Fibroblast of the conjunctiva (primary cell): ENCODE measurements around the gene ACOX3.
A peak's percentile ranks its signal among the peaks of the same experiment; 100 is the strongest.

ENCODE experiments used
- DNase-seq: peaks from one replicate; pipeline ENCODE4 v3.0.0-alpha.2; 2010; ENCODE audit warnings: low read depth

Gene ACOX3

DNA sequence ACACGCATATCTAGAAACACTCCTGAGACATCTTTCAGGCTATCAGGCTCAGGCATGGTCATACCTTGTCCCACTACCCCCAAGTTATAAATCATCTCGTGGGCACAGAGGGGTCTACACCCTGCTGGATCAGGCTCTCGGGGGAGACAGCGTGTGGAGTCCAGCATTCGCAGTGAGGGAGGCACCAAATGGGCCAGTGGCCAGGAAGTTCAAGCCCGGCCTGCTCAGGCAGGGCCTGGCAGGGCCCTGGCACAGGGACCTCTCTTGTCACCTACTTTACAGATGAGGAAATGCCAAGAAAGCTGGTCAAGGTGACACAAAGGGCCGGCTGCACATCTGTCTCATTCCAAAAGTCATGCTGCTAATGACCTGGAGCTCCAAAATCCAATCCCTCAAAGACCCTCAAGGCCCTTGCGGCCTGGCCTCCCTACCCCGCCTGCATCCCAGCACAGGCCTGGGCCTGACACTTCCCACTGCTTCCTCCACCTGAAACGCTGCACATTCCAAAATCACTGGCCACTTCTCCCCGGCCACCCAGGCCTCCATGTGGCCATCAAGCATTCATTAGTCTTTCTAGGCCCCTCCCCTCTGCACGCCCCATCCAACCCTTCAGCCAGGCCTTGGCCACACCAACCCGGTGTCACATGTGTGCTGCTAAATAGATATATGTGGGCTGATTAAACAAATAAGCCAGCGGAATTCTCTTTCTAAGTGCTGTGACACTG lies 35.6 kb downstream of the ACOX3 start:
- no peak for DNase-seq

- DNase-seq = no peak
Observed at GRCh38 chr4:8403976-8404375, 36.5 kb downstream of the ACOX3 start.

DNA sequence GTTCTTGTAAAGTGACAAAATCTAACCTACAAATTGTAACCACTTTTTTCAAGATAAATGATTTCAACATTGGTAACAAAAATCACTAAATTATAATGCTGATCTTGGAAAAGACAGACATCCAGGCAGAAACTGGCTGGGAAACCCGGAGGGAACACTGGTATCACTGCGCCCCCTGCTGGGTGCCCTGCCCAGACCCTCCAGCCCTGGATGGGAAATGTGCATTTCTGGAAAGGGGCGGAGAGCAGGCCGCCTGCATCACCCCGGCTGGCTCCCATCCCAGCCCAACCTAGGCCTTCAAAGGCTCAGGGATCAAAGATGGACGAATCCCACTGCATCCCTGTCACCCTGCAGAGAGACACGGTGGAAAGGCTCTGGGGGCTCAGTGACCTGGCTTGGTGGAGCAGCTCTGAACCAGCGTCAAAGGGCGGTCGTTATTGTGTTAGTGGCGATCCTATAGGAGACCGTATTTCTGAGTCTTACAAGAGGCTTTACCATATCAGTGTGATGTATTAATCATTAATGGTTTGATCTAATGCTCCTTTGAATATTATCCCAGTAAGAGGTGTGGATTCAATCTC lies 37.3 kb downstream of the ACOX3 start:
- peak; percentile 65 for DNase-seq

- no peak for DNase-seq
Observed at GRCh38 chr4:8402640-8403039, 37.9 kb downstream of the ACOX3 start.

DNA sequence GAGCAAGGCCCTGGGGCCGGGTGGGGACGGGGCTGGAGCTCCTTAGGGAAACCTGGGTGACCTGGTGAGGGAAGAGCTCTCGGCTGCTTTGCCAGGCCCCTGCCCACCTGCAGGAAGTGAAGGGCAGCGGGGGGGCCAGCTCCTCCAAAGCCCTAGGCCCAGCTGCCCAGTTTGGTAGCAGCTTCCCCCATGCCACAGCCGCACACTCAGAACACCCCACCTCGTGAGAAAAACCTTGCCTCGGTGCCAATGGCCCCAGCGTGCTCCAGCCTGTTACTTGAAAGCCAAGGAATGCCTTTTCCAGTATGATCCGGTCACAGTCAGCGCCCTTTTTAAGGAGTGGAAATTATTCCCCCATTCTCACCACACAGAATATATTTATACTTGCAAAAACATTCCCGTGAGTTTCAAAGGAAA lies 38.3 kb downstream of the ACOX3 start:
- no peak for DNase-seq

- DNase-seq = no peak
Observed at GRCh38 chr4:8401665-8402064, 38.9 kb downstream of the ACOX3 start.

- peak; percentile 30 for DNase-seq
Observed at GRCh38 chr4:8400632-8401325, 39.7 kb downstream of the ACOX3 start.

- no peak for DNase-seq
Observed at GRCh38 chr4:8399298-8399697, 41.2 kb downstream of the ACOX3 start.

- no peak for DNase-seq
Observed at GRCh38 chr4:8398347-8398746, 42.2 kb downstream of the ACOX3 start.

GRCh38 chr4:8396762-8397406 lies 43.6 kb downstream of the ACOX3 start:
- DNase-seq = no peak

GRCh38 chr4:8395504-8396296 lies 44.8 kb downstream of the ACOX3 start:
- DNase-seq = no peak

GRCh38 chr4:8394806-8395205 lies 45.7 kb downstream of the ACOX3 start:
- DNase-seq = no peak

DNA sequence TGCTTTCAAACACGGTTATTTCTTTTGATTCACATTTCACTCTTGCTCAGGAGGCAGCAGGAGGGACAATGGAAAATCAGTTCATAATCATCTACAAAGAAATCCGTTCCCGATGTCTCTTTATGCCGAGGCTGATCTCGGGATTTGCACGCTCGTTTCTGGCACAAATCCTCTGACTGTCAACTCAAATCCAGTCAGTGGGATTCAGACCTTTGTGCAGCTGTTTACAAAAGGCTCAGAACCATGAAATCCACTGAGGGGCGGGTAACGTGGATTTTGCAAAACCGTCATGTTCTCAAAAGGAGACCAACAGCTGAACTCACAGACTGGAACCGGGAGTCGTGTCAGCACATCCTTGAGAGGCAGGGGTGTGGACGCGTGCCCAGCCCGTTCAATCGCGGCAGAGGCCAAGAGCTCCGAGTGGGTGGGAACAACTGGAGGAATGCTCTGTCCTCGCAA lies 46.4 kb downstream of the ACOX3 start:
- peak; percentile 55 for DNase-seq

- DNase-seq = peak; percentile 88
Observed at GRCh38 chr4:8393593-8394038, 46.9 kb downstream of the ACOX3 start.

DNA sequence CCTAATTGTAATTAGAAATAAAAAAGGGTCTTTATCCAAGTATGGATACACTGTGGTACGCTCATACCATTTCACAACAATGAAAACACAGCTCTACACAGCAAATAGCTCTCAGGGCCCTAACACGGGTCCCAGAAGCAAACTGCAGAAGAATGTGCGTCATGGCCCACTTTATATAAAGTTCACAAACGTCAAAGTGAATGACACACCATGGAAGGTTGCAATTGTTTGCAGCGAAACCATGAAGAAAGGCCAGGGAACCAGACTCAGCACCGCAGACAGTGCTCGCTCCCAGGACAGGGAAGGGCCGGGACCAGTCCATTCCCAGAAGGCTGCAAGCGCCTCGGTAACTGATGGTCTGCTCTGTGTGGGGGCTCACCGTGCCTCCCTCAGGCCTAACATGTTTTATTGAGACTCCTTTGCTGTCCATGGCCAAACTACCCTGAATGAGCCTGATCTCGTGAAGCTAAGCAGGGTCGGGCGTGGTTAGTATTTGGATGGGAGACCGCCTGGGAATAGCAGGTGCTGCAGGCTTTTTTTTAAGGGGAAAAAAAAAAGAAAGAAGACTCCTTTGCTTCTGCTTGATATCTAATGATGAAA lies 47.8 kb downstream of the ACOX3 start:
- DNase-seq = no peak

DNA sequence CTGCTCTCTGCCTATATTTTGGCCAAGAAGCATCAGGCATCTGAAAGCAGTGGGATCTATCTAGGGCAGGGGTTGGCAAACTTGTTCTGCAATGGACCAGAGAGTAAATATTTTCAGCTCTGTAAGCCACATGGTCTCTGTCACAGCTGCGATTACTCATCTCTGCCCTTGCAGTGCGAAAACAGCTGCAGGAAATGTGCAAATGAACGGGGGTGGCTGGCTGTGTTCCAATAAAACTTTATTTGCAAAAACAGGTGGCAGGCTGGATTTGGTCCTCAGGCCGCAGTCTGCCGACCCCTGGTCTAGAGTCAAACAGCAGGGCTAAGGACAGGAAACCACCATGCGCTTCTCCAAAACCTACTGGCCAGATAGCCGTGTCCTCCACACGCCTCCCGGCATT lies 48.6 kb downstream of the ACOX3 start:
- DNase-seq = peak; percentile 74

- no peak for DNase-seq
Observed at GRCh38 chr4:8391071-8391470, 49.5 kb downstream of the ACOX3 start.

DNA sequence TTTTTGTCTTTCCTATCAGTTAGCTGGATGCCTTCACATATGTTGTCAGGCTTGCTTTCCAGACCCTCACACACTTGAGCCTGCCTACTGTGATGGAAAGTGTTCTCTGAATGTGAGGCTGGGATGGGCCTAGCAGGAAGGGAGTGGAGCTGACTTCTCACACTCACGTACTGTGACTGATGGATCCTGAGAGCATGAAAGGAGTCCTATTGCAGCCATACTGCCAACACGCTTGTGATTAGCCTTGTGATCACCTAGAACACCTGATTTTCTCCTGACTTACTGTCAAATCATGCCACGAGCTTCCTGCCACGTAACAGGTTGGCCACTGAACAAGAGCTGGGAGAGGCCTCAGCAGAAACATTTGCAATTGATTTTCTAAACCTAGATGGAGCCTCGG lies 49.9 kb downstream of the ACOX3 start:
- DNase-seq = no peak

DNA sequence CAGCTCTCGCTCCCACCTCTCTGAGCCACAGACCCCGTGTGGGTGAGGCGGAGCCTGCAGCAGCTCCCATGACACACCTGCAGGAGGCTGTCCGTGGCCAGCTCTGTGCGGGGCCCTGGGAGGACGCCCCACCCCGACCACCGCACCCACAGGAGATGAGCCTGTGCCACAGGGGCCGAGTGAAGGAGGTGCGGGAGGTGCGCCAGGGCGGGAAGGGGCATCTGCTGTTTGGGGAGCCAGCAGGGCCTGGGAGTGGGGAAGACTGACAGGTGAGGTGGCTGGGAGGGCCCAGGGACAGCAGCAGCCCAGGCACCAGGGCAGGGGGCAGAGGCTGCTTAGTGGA lies 52.0 kb downstream of the ACOX3 start:
- DNase-seq = no peak

GRCh38 chr4:8387615-8388527 lies 52.7 kb downstream of the ACOX3 start:
- no peak for DNase-seq
